Muscle layer of colon (tissue), 2 donors: Measurements from ENCODE around the gene RALGPS1.

Experiments used
- H3K27ac ChIP-seq: one replicate; pipeline ENCODE4 v1.7.0; 2013; ENCODE audit warnings: low read depth, mild to moderate bottlenecking, low read length, moderate library complexity
- H3K27me3 ChIP-seq, 2 donors: one replicate each; pipeline ENCODE4 v1.7.0; 2013; ENCODE audit warnings: low read length in 2 of 2, mild to moderate bottlenecking in 2 of 2; ENCODE audit not compliant: insufficient read depth in 2 of 2, control insufficient read depth in 1 of 2
- H3K36me3 ChIP-seq: one replicate; pipeline ENCODE4 v1.7.0; 2013; ENCODE audit warnings: mild to moderate bottlenecking, low read length; ENCODE audit not compliant: insufficient read depth
- H3K4me1 ChIP-seq: one replicate; pipeline ENCODE4 v1.7.0; 2013; ENCODE audit warnings: mild to moderate bottlenecking, low read length; ENCODE audit not compliant: insufficient read depth
- H3K4me3 ChIP-seq, 2 donors: one replicate each; pipeline ENCODE4 v1.7.0; 2013; ENCODE audit warnings: low read length in 2 of 2, low read depth in 1 of 2, mild to moderate bottlenecking in 1 of 2, moderate library complexity in 1 of 2
- H3K9ac ChIP-seq: one replicate; pipeline ENCODE4 v1.7.0; 2013; ENCODE audit warnings: low read length
- H3K9me3 ChIP-seq: one replicate; pipeline ENCODE4 v1.7.0; 2013; ENCODE audit warnings: mild to moderate bottlenecking, low read length
- donor health status: abdominal sarcoma.
- donor health status: Adenocarcinoma of cecum.

The RALGPS1 gene

DNA sequence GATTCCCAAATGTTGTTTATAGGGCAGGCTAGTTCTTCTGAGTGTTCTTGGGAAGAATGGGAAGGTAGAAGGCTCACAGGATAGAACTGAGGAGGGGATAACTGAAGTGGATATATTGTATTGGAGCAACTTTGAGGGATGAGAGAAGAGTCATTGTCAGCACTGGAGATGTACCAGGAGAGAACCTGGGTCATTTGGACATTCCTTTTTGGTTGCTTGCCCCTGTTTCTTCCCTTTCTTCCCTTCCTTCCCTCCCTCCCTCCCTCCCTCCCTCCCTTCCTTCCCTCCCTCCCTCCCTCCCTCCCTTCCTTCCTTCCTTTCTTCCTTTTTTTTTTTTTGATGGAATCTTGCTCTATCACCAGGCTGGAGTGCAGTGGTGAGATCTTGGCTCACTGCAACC lies 45.3 kb downstream of the RALGPS1 start:
- H3K27ac ChIP-seq = no peak overlapping the region
- peaks cover 6% of the 10 kb centered on the region for H3K36me3 ChIP-seq
- no peak overlapping the region for H3K4me3 ChIP-seq
- H3K27me3 ChIP-seq = no peaks in the 10 kb centered on the region
- no peak overlapping the region for H3K9ac ChIP-seq
- peaks cover 23% of the 10 kb centered on the region for H3K4me1 ChIP-seq
- H3K9me3 ChIP-seq = no peaks in the 10 kb centered on the region

DNA sequence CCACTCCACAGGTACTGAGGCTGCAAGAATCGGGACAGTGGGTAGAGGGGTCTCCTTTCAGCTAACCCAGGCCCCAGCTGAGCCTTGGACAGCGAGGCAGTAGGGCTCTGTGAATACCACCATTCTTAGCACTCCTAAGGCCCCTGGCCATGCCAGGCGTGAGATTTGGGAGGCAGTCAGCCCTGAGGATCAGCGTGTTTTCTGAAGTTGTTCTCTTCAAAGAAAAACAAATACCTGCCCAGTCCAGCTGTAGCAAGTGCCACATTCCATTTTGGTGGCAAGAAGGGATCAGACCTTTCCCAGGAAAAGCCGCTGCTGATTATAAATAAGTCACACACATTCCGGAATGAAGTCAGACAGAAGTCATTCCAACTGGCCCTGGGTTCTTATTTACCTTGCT lies 47.8 kb downstream of the RALGPS1 start:
- H3K9ac ChIP-seq = no peak overlapping the region
- H3K36me3 ChIP-seq = peaks cover 6% of the 10 kb centered on the region
- H3K4me1 ChIP-seq = peaks cover 16% of the 10 kb centered on the region
- H3K27me3 ChIP-seq = no peaks in the 10 kb centered on the region
- no peaks in the 10 kb centered on the region for H3K9me3 ChIP-seq
- no peak overlapping the region for H3K4me3 ChIP-seq
- no peak overlapping the region for H3K27ac ChIP-seq

DNA sequence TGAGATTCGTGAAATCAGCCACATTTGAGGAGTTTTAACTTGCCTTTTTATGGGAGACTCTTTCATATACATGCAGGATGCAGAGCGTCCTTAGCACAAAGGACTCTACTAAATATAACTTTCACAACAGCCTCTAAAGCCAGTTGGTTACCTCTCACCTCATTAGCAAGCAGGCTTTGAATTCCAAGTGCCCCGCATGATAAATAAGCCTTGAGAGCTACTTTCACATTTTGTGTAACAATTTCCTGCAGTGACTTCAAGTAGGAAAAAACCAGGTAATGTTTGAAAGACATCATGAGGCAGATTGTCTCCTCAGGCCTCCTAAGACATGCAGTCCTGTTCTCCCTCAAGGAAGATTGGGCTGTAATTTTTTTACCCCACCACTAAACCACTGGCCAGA lies 50.5 kb downstream of the RALGPS1 start:
- H3K9me3 ChIP-seq = no peaks in the 10 kb centered on the region
- no peak overlapping the region for H3K9ac ChIP-seq
- no peaks in the 10 kb centered on the region for H3K4me1 ChIP-seq
- H3K4me3 ChIP-seq = no peak overlapping the region
- no peak overlapping the region for H3K27ac ChIP-seq
- no peaks in the 10 kb centered on the region for H3K27me3 ChIP-seq
- peaks cover 6% of the 10 kb centered on the region for H3K36me3 ChIP-seq

- Histone ChIP-seq H3K9ac (no peak overlapping the region), H3K9me3 (no peaks in the 10 kb centered on the region), H3K4me1 (no peaks in the 10 kb centered on the region), H3K36me3 (peaks cover 6% of the 10 kb centered on the region), H3K27me3 (no peaks in the 10 kb centered on the region), H3K4me3 (no peak overlapping the region), H3K27ac (no peak overlapping the region)
These were observed 51.2 kb downstream of the RALGPS1 start for GRCh38 chr9:126965541-126966428.

- H3K27me3 ChIP-seq = no peaks in the 10 kb centered on the region
These were observed 56.7 kb downstream of the RALGPS1 start for GRCh38 chr9:126971261-126971660.

GRCh38 chr9:126973651-126974529 lies 59.3 kb downstream of the RALGPS1 start:
- Histone ChIP-seq H3K27ac (no peak overlapping the region), H3K27me3 (no peaks in the 10 kb centered on the region), H3K4me1 (no peaks in the 10 kb centered on the region), H3K4me3 (no peak overlapping the region), H3K9ac (no peak overlapping the region), H3K9me3 (no peaks in the 10 kb centered on the region), H3K36me3 (no peaks in the 10 kb centered on the region)

More at GRCh38 chr9:126971261-126971660, 56.7 kb downstream of the RALGPS1 start:
- Histone ChIP-seq H3K36me3 (no peaks in the 10 kb centered on the region), H3K4me1 (no peaks in the 10 kb centered on the region), H3K9ac (no peak overlapping the region), H3K27ac (no peak overlapping the region), H3K9me3 (no peaks in the 10 kb centered on the region), H3K4me3 (no peak overlapping the region)

DNA sequence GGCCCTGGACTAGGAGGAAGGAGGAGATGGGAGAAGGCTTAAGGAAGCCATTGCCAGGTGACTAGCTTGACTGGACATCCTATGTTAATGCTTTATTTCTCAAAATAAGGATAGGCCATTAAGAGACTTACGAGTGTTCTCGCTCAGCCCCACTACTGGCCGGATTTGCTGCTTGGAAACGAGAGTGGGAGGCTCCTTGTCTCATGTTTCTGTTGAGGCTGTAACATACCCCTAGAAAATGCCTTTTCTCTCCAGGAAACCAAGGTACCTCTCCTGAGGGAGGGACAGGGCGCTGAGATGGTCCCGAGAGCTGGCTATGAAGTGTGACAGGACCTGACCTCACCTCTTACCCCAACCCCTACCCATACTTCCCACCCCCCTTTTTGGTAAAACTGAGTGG lies 60.0 kb downstream of the RALGPS1 start:
- Histone ChIP-seq H3K4me3 (no peak overlapping the region), H3K27ac (no peak overlapping the region), H3K9ac (no peak overlapping the region), H3K9me3 (no peaks in the 10 kb centered on the region), H3K27me3 (no peaks in the 10 kb centered on the region), H3K36me3 (no peaks in the 10 kb centered on the region), H3K4me1 (no peaks in the 10 kb centered on the region)

GRCh38 chr9:126975327-126976220 lies 61.0 kb downstream of the RALGPS1 start:
- no peak overlapping the region for H3K27ac ChIP-seq
- no peaks in the 10 kb centered on the region for H3K36me3 ChIP-seq
- H3K27me3 ChIP-seq = no peaks in the 10 kb centered on the region
- no peaks in the 10 kb centered on the region for H3K9me3 ChIP-seq
- H3K9ac ChIP-seq = no peak overlapping the region
- no peak overlapping the region for H3K4me3 ChIP-seq
- H3K4me1 ChIP-seq = no peaks in the 10 kb centered on the region

DNA sequence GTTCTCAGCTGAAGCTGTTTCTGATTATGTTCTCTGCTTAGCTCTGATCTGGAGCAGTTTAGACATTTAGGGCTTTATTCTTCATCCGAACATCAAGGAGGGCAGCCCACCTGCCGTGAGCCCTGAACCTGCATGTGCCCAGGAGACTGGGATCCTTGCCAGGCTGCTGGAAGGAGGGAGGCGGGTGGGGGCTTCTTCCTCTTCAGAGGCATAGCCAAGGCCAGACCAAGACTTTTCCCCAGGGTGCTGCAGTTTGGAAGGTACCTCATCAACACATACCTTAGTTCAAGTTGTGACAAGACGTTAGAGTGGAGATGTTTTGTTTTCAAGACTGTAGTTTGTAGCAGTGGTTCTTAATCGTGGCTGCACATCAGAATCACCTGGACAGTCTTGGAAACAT lies 64.9 kb downstream of the RALGPS1 start:
- H3K4me3 ChIP-seq = no peak overlapping the region
- H3K4me1 ChIP-seq = peaks cover 3% of the 10 kb centered on the region
- no peaks in the 10 kb centered on the region for H3K9me3 ChIP-seq
- no peaks in the 10 kb centered on the region for H3K36me3 ChIP-seq
- no peak overlapping the region for H3K9ac ChIP-seq
- no peak overlapping the region for H3K27ac ChIP-seq
- H3K27me3 ChIP-seq = no peaks in the 10 kb centered on the region

DNA sequence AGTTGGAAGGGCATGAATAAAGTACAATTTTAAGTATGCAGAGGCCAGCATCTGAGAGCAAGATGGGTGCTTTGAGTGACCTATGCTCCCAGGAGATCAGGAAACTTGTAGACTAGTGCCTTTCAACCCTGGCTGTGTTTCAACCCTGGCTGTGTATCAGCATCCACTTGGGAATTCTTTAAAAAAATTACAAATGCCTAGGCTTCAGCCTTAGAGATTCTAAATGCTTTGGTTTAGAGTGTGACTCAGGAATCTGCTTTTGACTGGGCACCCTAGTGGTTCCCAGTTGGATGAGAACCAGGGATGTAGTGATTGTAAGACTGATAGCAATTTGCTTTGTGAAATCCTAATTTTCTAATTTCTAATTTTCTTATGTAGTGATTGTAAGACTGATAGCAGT lies 65.6 kb downstream of the RALGPS1 start:
- Histone ChIP-seq H3K9me3 (no peaks in the 10 kb centered on the region), H3K36me3 (no peaks in the 10 kb centered on the region), H3K4me3 (no peak overlapping the region), H3K27me3 (no peaks in the 10 kb centered on the region), H3K27ac (no peak overlapping the region), H3K4me1 (peaks cover 11% of the 10 kb centered on the region), H3K9ac (no peak overlapping the region)

DNA sequence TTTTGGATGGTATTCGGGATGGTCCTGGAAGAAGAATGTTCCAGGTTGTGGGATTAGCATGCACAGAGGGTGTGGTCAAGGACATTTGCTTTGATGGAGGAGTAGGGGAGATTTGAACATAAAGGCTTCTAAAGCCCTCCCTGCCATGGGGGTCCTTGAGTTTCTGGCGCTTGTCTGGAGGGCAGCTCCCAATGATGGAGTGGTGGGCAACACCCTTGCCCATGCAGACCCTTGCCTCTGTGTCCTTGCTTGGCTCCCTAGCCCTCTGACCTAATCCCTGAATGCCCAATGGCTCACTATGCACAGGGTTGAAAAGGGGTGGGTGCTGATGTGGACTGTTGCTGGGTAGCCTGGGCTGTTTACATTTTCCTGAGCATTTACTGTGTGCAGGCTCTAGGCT lies 66.6 kb downstream of the RALGPS1 start:
- H3K27me3 ChIP-seq = no peaks in the 10 kb centered on the region
- no peak overlapping the region for H3K4me3 ChIP-seq
- H3K9ac ChIP-seq = no peak overlapping the region
- peaks cover 17% of the 10 kb centered on the region for H3K4me1 ChIP-seq
- H3K9me3 ChIP-seq = no peaks in the 10 kb centered on the region
- H3K27ac ChIP-seq = no peak overlapping the region
- H3K36me3 ChIP-seq = no peaks in the 10 kb centered on the region
